ENCODE data around the gene THSD4.

Gene THSD4

GRCh38 chr15:71756599-71757352 lies 641.5 kb downstream of the THSD4 start:
- Histone ChIP-seq H3K36me3 (ENCODE audit: control insufficient read depth in 1 of 2, insufficient read depth in 2 of 2, low read depth in 1 of 2, low read length in 2 of 2) (peaks cover 0 to 3% of the 10 kb centered on the region in 2 experiments), H3K27me3 (ENCODE audit: control insufficient read depth in 1 of 2, insufficient read depth in 1 of 2, low read length in 2 of 2) (no peaks in the 10 kb centered on the region), H2AK5ac (ENCODE audit: low read length, severe bottlenecking) (peak overlapping the region; percentile 54), H3K18ac (ENCODE audit: low read depth in 1 of 2, low read length in 2 of 2) (no peak overlapping the region), H2BK5ac (ENCODE audit: low read depth, low read length, poor library complexity, severe bottlenecking) (no peak overlapping the region), H3K23ac (ENCODE audit: low read length in 2 of 2) (no peak overlapping the region), H3K14ac (ENCODE audit: low read length in 2 of 2) (no peak overlapping the region), H3K9ac (ENCODE audit: low read length) (no peak overlapping the region), H4K8ac (ENCODE audit: low read length) (no peak overlapping the region), H3K9me3 (ENCODE audit: control insufficient read depth, low read length) (peaks cover 12% of the 10 kb centered on the region), H2BK120ac (ENCODE audit: low read depth, low read length) (no peak overlapping the region), H3K4me3 (ENCODE audit: insufficient read depth in 1 of 2, low read depth in 1 of 2, low read length in 2 of 2) (no peak overlapping the region), H2AFZ (ENCODE audit: low read depth, low read length) (no peak overlapping the region), H3K4me2 (ENCODE audit: low read length, poor library complexity, severe bottlenecking) (no peak overlapping the region), H2BK12ac (ENCODE audit: low read length in 2 of 2) (no peak overlapping the region), H4K91ac (ENCODE audit: low read length) (no peak overlapping the region), H3K4me1 (ENCODE audit: control insufficient read depth, insufficient read depth, low read depth, low read length) (peaks cover 8% of the 10 kb centered on the region), H2BK15ac (ENCODE audit: low read depth, poor library complexity, severe bottlenecking) (no peak overlapping the region), H3K27ac (ENCODE audit: low read length, poor library complexity, severe bottlenecking) (peak overlapping the region; percentile 28), H3K79me1 (replicated peaks; ENCODE audit: low read length, poor library complexity, severe bottlenecking) (peaks cover 13% of the 10 kb centered on the region), H3K4ac (ENCODE audit: low read depth in 1 of 2, low read length in 2 of 2) (no peak overlapping the region)
- 94% methylated on average over 8 of the region's 8 CpGs for WGBS
- DNase-seq, result no peak

DNA sequence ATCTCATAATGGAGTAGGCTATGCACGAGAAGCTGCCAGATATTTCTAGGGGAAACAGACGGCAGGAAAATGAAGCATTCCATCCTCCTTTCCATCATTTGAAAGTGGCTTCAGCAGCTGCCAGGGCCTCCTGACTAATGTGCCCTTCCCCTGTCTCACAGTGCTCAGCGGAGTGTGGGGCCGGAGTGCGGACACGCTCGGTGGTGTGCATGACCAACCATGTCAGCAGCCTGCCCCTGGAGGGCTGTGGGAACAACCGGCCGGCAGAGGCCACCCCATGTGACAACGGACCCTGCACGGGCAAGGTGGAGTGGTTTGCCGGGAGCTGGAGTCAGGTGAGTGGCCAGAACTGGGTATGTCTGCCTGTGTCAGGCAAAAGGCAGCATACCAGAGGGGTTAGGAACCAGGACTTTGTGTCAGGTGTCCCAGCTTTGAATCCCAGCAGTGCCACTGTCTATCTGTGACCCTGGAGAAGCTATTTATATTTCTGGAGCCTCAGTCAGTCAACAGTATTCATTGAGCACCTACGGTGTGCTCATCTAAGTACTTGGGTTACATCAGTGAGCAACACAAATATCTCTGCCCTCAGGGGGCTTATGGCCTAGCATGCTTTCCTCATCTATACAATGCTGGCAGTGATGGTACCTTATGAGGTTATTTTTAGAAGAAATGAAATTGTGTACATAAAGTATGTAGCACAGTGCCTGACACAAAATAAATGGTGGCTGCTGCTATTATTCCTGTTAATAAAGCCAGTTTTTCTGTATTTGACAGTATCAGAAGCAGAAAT lies 642.7 kb downstream of the THSD4 start:
- Histone ChIP-seq H3K4me3 (ENCODE audit: insufficient read depth in 1 of 2, low read depth in 1 of 2, low read length in 2 of 2) (no peak overlapping the region), H2AK5ac (ENCODE audit: low read length, severe bottlenecking) (peak overlapping the region; percentile 43), H3K4ac (ENCODE audit: low read depth in 1 of 2, low read length in 2 of 2) (no peak overlapping the region), H3K14ac (ENCODE audit: low read length in 2 of 2) (no peak overlapping the region), H4K91ac (ENCODE audit: low read length) (no peak overlapping the region), H2AFZ (ENCODE audit: low read depth, low read length) (no peak overlapping the region), H3K18ac (ENCODE audit: low read depth in 1 of 2, low read length in 2 of 2) (no peak overlapping the region), H3K36me3 (ENCODE audit: control insufficient read depth in 1 of 2, insufficient read depth in 2 of 2, low read depth in 1 of 2, low read length in 2 of 2) (peaks cover 2 to 3% of the 10 kb centered on the region in 2 experiments), H3K9ac (ENCODE audit: low read length) (no peak overlapping the region), H3K23ac (ENCODE audit: low read length in 2 of 2) (no peak overlapping the region), H2BK120ac (ENCODE audit: low read depth, low read length) (no peak overlapping the region), H3K9me3 (ENCODE audit: control insufficient read depth, low read length) (peaks cover 12% of the 10 kb centered on the region), H3K27ac (ENCODE audit: low read length, poor library complexity, severe bottlenecking) (peak overlapping the region; percentile 23), H2BK15ac (ENCODE audit: low read depth, poor library complexity, severe bottlenecking) (no peak overlapping the region), H2BK12ac (ENCODE audit: low read length in 2 of 2) (no peak overlapping the region), H3K4me1 (ENCODE audit: control insufficient read depth, insufficient read depth, low read depth, low read length) (peaks cover 8% of the 10 kb centered on the region), H3K27me3 (ENCODE audit: control insufficient read depth in 1 of 2, insufficient read depth in 1 of 2, low read length in 2 of 2) (no peaks in the 10 kb centered on the region), H3K4me2 (ENCODE audit: low read length, poor library complexity, severe bottlenecking) (no peak overlapping the region), H3K79me1 (replicated peaks; ENCODE audit: low read length, poor library complexity, severe bottlenecking) (peaks cover 13% of the 10 kb centered on the region), H2BK5ac (ENCODE audit: low read depth, low read length, poor library complexity, severe bottlenecking) (no peak overlapping the region), H4K8ac (ENCODE audit: low read length) (no peak overlapping the region)
- no peak for DNase-seq
- 96% methylated on average over 13 of the region's 13 CpGs for WGBS

DNA sequence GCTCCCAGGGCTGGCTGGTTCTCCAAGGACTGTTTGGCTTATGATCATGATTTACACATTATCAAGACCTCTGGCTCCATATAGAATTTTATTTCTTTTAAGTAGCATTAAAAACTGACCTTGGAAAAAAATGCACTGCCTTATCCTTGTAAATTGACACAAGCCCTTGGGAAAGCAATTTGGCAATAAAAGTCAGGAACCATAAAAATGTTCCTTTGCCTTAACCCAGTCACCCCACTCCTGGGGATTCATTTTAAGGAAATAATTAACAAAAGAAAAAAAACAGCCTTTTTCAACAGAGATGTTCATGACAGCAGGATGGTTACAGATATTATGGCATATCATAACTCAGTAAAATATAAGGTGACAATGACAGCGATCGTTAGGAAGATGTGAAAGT lies 643.4 kb downstream of the THSD4 start:
- H2AK5ac ChIP-seq (ENCODE audit: low read length, severe bottlenecking), result no peak overlapping the region
- H3K23ac ChIP-seq (ENCODE audit: low read length in 2 of 2), result no peak overlapping the region
- no peak overlapping the region for H3K18ac ChIP-seq (ENCODE audit: low read depth in 1 of 2, low read length in 2 of 2)
- H3K27me3 ChIP-seq (ENCODE audit: control insufficient read depth in 1 of 2, insufficient read depth in 1 of 2, low read length in 2 of 2), result no peaks in the 10 kb centered on the region
- H3K4me3 ChIP-seq (ENCODE audit: insufficient read depth in 1 of 2, low read depth in 1 of 2, low read length in 2 of 2), result no peak overlapping the region
- peaks cover 6% of the 10 kb centered on the region for H3K4me1 ChIP-seq (ENCODE audit: control insufficient read depth, insufficient read depth, low read depth, low read length)
- H4K8ac ChIP-seq (ENCODE audit: low read length), result no peak overlapping the region
- H2BK5ac ChIP-seq (ENCODE audit: low read depth, low read length, poor library complexity, severe bottlenecking), result peak overlapping the region; percentile 93
- WGBS, result no CpG with 5 or more reads among the region's 2 CpGs
- no peak overlapping the region for H3K4ac ChIP-seq (ENCODE audit: low read depth in 1 of 2, low read length in 2 of 2)
- H3K36me3 ChIP-seq (ENCODE audit: control insufficient read depth in 1 of 2, insufficient read depth in 2 of 2, low read depth in 1 of 2, low read length in 2 of 2), result peaks cover 2 to 3% of the 10 kb centered on the region in 2 experiments
- no peak overlapping the region for H3K14ac ChIP-seq (ENCODE audit: low read length in 2 of 2)
- peak overlapping the region; percentile 78 for H3K27ac ChIP-seq (ENCODE audit: low read length, poor library complexity, severe bottlenecking)
- DNase-seq, result no peak
- no peak overlapping the region for H2AFZ ChIP-seq (ENCODE audit: low read depth, low read length)
- H4K91ac ChIP-seq (ENCODE audit: low read length), result no peak overlapping the region
- no peak overlapping the region for H2BK120ac ChIP-seq (ENCODE audit: low read depth, low read length)
- H3K79me1 ChIP-seq (replicated peaks; ENCODE audit: low read length, poor library complexity, severe bottlenecking), result peaks cover 13% of the 10 kb centered on the region
- H3K9ac ChIP-seq (ENCODE audit: low read length), result no peak overlapping the region
- H2BK15ac ChIP-seq (ENCODE audit: low read depth, poor library complexity, severe bottlenecking), result no peak overlapping the region
- no peak overlapping the region for H2BK12ac ChIP-seq (ENCODE audit: low read length in 2 of 2)
- H3K4me2 ChIP-seq (ENCODE audit: low read length, poor library complexity, severe bottlenecking), result no peak overlapping the region
- H3K9me3 ChIP-seq (ENCODE audit: control insufficient read depth, low read length), result peaks cover 12% of the 10 kb centered on the region

DNA sequence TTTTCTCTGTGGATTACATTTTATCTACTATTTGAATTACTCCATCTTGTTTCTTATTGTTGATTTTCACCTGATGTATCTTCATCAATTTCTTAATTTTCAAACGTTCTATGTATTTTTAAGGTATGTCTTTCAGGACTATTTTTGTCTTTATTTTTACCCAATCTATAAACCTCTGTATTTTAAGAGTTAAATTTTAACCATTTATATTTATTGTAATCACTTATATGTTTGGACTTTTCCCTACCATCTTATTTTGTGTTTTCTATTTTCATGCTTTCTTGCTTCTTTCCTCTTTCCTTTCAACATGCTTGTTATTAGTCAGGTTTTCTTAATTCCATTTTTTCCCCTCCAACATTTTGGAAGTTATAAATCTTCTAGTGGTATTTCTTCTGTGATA lies 645.6 kb downstream of the THSD4 start:
- no peak overlapping the region for H2BK15ac ChIP-seq (ENCODE audit: low read depth, poor library complexity, severe bottlenecking)
- H2BK5ac ChIP-seq (ENCODE audit: low read depth, low read length, poor library complexity, severe bottlenecking), result no peak overlapping the region
- peaks cover 11% of the 10 kb centered on the region for H3K79me1 ChIP-seq (replicated peaks; ENCODE audit: low read length, poor library complexity, severe bottlenecking)
- no peak overlapping the region for H3K27ac ChIP-seq (ENCODE audit: low read length, poor library complexity, severe bottlenecking)
- no peak for DNase-seq
- H3K4ac ChIP-seq (ENCODE audit: low read depth in 1 of 2, low read length in 2 of 2), result no peak overlapping the region
- no peak overlapping the region for H3K4me3 ChIP-seq (ENCODE audit: insufficient read depth in 1 of 2, low read depth in 1 of 2, low read length in 2 of 2)
- H3K27me3 ChIP-seq (ENCODE audit: control insufficient read depth in 1 of 2, insufficient read depth in 1 of 2, low read length in 2 of 2), result no peaks in the 10 kb centered on the region
- no peak overlapping the region for H3K23ac ChIP-seq (ENCODE audit: low read length in 2 of 2)
- peaks cover 10 to 11% of the 10 kb centered on the region in 2 experiments for H3K36me3 ChIP-seq (ENCODE audit: control insufficient read depth in 1 of 2, insufficient read depth in 2 of 2, low read depth in 1 of 2, low read length in 2 of 2)
- H2BK120ac ChIP-seq (ENCODE audit: low read depth, low read length), result no peak overlapping the region
- H3K4me2 ChIP-seq (ENCODE audit: low read length, poor library complexity, severe bottlenecking), result no peak overlapping the region
- no peak overlapping the region for H3K18ac ChIP-seq (ENCODE audit: low read depth in 1 of 2, low read length in 2 of 2)
- H4K91ac ChIP-seq (ENCODE audit: low read length), result no peak overlapping the region
- peaks cover 12% of the 10 kb centered on the region for H3K9me3 ChIP-seq (ENCODE audit: control insufficient read depth, low read length)
- no peak overlapping the region for H3K9ac ChIP-seq (ENCODE audit: low read length)
- no peak overlapping the region for H2AK5ac ChIP-seq (ENCODE audit: low read length, severe bottlenecking)
- H3K4me1 ChIP-seq (ENCODE audit: control insufficient read depth, insufficient read depth, low read depth, low read length), result peaks cover 6% of the 10 kb centered on the region
- H4K8ac ChIP-seq (ENCODE audit: low read length), result no peak overlapping the region
- no peak overlapping the region for H2BK12ac ChIP-seq (ENCODE audit: low read length in 2 of 2)
- no peak overlapping the region for H3K14ac ChIP-seq (ENCODE audit: low read length in 2 of 2)
- no CpG with 5 or more reads among the region's 1 CpG for WGBS
- H2AFZ ChIP-seq (ENCODE audit: low read depth, low read length), result no peak overlapping the region
